ENCODE measurements around the gene RNF144B.
"Not testable (repeated sequence)": the region's sequence is repeated elsewhere in the genome, so short reads cannot be mapped to it uniquely, and the experiment has no call there.

RNF144B gene

GRCh38 chr6:18447552-18447951 is 60.4 kb downstream of the RNF144B start:
- DNase-seq, result no peak

- DNase-seq, result no peak
Measured at GRCh38 chr6:18451756-18452155, 64.6 kb downstream of the RNF144B start.

GRCh38 chr6:18454446-18454845 is 67.3 kb downstream of the RNF144B start:
- no peak for DNase-seq

GRCh38 chr6:18457065-18457737 is 70.1 kb downstream of the RNF144B start:
- DNase-seq, result no peak

- DNase-seq, result not testable (repeated sequence)
Measured at GRCh38 chr6:18458086-18458485, 70.9 kb downstream of the RNF144B start.

GRCh38 chr6:18463429-18463828 is 76.3 kb downstream of the RNF144B start:
- DNase-seq, result no peak

- DNase-seq, result no peak
Measured at GRCh38 chr6:18464176-18464575, 77.0 kb downstream of the RNF144B start.

GRCh38 chr6:18465410-18466154 is 78.4 kb downstream of the RNF144B start:
- no peak for DNase-seq

GRCh38 chr6:18467741-18468502 is 80.8 kb downstream of the RNF144B start:
- no peak for DNase-seq

GRCh38 chr6:18468503-18468843 is 81.3 kb downstream of the RNF144B start:
- no peak for DNase-seq

GRCh38 chr6:18469536-18469935 is 82.4 kb downstream of the RNF144B start:
- no peak for DNase-seq

GRCh38 chr6:18471232-18471964 is 84.2 kb downstream of the RNF144B start:
- DNase-seq, result no peak

- DNase-seq, result no peak
Measured at GRCh38 chr6:18472941-18473340, 85.8 kb downstream of the RNF144B start.

- no peak for DNase-seq
Measured at GRCh38 chr6:18473755-18474154, 86.6 kb downstream of the RNF144B start.

- no peak for DNase-seq
Measured at GRCh38 chr6:18477301-18477941, 90.3 kb downstream of the RNF144B start.

GRCh38 chr6:18478610-18479009 is 91.5 kb downstream of the RNF144B start:
- no peak for DNase-seq

GRCh38 chr6:18481870-18482269 is 94.7 kb downstream of the RNF144B start:
- DNase-seq, result no peak

- no peak for DNase-seq
Measured at GRCh38 chr6:18485660-18486435, 98.7 kb downstream of the RNF144B start.

- DNase-seq, result no peak
Measured at GRCh38 chr6:18488004-18488403, 100.9 kb downstream of the RNF144B start.

GRCh38 chr6:18488526-18489270 is 101.5 kb downstream of the RNF144B start:
- no peak for DNase-seq

- DNase-seq, result no peak
Measured at GRCh38 chr6:18489335-18489734, 102.2 kb downstream of the RNF144B start.
